IPS-NIHi7 (cell line): ENCODE measurements around the gene CSF2RB.

Source experiments
- DNase-seq: peaks from one replicate; pipeline ENCODE4 v3.0.0; 2012; ENCODE audit warnings: mixed read lengths; ENCODE audit errors: extremely low spot score

Gene CSF2RB

DNA sequence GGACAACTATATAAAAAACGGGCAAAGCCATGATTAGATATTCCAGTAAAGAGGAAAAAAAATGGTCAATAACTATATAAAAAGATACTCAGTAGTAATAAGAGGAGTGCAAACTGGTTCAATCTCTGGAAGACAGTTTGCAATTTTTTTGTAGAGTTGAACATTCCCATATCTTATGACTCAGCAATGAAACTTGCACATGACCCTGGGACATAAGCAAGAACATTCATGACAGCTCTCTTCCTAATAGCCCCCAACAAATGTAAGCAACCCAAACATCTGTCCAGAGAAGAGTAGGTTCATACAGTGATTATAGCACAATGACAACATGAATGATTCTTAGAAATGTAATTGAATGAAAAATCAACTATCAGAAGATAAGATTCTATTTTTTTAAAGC, 21.8 kb upstream of the CSF2RB start:
- no peak for DNase-seq

DNA sequence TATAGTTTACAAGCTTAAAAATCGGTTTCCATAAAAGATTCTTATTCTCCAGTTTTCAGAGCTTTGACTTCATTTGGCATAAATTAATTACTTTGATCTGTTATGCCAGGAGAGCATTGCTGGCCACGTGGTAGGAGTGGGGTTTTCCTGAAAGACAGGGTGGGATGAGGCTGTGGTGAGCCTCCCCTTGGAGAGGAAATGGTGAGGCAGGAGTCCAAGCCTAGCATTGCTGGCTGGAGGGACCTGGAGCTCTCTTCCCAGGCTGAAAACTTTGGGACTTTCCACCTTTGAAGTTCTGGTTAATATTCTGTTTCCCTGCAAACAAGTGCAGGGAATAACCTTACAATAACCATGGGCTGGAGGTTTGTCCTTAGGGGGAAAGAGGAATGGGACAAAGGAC, 21.1 kb upstream of the CSF2RB start:
- DNase-seq: no peak

DNA sequence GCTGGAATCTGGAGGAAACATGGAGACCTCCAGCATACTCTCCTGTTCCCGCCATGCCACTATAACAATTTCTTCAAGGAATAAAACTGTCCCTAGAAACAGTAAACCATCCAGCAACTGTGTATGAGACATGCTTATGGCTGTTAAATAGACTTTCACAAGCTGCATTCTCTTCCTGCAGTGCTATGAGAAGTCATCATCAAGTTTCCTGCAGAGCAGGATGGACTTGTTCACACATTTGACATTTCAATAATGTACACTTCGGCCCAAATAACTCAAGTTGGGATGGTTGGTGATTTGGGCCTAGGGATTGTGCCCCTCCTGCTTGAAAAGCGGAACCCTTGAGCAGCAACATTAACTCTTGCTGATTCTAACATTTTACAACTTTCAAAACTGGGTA, 20.2 kb upstream of the CSF2RB start:
- DNase-seq: no peak

DNA sequence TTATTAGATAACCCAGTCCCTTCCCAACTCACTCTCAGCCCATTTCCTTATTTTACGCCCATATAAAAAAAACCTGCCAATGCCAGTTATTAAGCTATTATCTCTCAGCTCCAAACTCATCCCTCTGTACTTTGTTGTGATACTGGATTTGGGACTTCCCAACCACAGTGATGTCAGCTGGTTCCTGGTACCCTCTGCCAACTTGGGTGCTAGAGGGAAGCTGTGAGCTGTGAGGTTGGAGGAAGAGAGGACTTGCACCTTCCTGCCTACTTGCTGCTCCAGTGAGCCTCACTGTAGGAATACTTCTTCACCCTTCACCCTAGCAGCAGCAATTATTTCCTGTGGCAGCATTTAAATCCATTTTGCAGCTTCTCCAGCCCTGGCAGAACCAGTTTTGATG, 19.2 kb upstream of the CSF2RB start:
- no peak for DNase-seq

DNA sequence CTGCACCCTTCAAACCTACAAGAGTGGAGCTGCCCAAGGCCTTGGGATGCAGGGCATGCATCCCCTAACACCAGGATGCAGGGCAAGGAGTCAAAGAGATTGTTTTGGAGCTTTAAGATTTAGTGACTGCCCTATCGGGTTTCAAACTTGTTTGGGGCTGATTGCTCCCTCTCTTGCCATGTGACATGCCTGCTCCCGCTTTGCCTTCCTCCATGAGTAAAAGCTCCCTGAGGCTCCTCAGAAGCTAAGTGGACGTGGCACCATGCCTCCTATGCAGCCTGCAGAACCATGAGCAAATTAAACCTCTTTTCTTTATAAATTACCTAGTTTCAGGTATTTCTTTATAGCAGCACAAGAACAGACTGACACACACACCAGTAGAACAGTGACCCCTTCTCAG, 15.8 kb upstream of the CSF2RB start:
- no peak for DNase-seq

DNA sequence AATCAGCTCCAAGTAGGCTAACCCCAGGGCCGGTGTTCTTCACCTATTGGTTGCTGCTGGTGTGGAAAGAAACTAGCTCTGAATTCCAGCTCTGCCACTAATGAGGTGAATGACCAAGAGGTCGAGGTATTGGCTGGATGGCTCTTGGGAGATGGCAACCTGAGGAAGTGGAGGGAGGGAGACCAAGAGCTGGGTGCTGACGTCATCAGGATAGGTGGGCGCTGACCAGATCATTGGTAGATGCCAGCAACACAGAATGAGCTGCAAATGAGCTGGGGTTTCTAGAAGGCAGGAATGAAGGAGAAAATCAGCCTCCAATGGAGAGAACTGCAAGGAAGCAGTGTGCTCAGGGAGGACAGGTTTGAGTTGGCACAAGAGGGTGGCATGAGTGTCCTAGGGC, 14.7 kb upstream of the CSF2RB start:
- DNase-seq: no peak

DNA sequence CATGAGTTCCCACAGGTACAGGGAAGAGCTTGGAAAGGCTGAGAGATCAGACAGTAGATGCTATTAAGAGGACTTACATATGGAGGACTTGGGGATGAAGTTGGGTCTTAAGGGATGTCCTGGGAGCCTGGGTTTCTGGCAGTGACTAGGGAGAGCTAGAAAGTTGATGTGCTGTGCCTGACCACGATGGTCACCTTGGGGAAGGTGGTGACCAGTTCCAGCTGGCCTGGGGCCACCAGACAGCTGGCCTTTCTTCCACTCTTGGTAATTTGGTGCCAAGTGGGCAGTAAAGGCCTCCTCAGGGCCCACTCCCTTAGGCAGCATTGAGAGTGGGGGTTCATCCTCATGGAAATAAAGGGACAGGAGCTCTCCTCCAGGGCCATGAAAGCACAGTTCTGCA, 13.9 kb upstream of the CSF2RB start:
- no peak for DNase-seq

DNA sequence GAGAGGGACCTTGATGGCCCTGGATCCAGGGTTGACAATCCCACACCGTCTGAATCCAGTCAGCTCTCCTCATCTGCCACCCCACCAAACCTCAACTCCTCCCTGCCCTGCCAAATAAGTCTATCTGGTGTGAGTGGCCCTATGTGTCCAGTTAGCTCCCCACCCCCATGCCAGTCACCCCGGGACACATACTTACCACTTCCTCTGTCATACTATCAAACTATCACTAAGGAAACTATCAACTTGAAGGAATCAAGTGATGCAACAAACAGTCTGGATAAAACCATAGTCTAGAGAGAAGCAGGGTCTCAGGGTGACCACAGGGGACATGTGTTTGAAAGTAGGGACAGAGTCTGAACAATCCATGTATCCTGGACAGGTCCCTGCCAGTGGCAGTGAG, 13.2 kb upstream of the CSF2RB start:
- DNase-seq: no peak

DNA sequence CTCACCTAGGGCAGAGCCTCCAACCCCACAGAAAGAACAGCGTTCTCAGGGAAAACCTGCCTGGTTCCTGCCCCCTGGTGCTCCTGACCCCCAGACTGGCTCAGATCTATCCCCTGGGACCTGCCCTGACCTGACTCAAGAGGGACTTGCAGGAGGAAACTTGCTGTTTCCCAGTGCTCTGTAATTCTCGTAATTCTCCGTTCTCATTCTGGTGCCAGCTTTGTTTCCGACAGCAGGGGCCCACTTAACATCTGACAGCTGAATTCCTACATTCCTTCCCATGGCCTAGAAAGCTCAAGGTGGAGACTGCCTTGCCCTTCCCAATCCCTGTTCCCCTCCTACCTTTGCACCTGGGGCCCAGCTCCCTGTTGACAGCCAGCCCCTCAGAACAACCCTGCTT, 12.5 kb upstream of the CSF2RB start:
- DNase-seq: peak; percentile 78

DNA sequence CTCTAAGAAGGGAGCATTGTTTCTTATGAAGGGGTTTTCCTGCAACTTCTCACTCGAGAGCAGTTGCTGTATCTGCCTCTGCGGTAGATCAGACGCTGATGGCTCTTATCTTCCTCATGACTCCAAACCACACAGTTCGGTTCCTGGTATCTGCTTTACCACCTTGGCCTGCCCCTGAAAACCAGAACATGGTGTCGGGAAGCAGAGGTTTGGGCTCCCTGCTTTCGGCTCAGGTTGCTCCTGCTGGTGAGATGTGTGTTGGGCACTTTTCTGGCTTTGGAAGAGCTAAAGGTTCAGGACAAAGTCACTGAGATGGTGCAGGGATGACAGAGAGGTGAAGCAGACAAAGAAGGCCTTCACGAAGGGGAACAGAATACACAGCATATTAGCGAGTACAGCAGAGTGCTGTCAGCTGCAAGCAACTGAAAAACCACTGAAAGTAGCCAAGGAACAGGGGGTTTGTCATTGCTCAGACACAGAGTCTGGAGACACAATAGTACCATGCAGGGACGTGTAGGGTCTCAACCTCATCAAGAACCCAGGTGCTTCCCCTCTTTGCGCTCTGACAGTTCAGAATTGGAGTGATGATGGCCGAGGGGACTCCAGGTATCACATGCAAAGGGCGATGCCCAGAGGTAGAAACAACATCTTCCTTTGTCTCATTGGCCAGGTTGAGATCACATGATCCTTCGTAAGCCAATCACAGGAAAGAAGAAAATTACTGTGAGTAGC, 11.9 kb upstream of the CSF2RB start:
- DNase-seq: no peak

DNA sequence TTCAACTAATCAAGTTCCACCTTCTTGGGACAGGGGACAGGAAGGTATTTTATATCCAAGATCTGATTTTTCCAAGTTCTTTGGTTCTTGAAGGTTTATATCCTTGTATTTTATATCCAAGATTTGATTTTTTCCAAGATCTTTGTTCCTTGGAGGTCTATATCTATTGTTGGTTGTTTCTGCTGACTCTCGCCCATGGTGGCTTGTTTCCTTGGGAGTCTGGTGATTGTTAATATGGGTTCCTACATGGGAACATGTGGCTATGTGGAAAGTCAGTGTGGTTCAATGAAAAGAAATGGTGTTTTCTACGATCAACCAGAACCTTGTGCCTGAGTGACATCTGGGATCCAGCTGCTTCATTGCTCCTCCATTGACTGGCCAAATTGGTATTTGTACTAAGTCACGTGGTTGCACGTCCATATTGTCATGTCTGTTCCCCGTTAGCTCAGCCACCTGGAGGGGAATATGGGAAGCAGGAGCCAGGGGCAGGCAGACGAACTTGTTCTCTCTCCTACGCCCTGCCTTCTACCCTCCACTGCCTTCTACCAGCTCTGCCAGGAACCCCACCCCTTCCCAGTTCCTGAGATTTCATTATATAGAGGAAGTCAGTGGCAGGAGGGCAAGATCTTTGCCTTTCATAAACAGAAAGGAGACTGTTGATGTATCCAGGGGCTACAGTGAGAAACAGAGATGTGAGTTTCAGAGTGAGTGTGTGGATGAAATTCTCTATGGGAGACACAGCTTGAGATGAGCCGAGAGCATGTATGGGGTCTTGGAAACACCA, 11.1 kb upstream of the CSF2RB start:
- DNase-seq: no peak

DNA sequence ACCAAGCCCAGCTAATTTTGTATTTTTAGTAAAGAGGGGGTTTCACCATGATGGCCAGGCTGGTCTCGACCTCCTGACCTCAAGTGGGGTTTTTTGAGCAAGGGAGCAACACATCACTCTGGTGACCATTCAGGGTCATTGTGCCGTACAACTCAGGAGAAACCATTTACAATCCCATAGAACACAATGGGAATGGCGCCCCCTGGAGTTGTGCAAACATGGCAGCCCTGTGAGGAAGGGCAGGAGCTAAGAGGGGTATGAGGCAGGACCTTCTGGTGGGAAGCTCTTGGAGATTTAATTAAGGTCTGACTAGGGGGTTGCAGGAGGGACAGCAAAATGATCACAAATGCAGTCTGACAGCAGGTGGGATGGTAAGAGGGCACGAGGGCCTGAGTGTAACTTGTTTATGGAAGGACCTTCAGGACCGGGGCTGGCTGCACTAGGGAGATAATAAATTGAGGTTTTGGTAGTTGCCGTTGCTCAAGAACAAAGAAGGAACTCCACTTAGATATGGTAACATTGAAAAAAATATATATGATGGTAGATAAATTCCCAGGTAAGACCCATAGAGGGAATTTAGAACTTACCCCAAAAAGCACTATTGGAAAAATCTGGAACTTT, 9.1 kb upstream of the CSF2RB start:
- DNase-seq: no peak

DNA sequence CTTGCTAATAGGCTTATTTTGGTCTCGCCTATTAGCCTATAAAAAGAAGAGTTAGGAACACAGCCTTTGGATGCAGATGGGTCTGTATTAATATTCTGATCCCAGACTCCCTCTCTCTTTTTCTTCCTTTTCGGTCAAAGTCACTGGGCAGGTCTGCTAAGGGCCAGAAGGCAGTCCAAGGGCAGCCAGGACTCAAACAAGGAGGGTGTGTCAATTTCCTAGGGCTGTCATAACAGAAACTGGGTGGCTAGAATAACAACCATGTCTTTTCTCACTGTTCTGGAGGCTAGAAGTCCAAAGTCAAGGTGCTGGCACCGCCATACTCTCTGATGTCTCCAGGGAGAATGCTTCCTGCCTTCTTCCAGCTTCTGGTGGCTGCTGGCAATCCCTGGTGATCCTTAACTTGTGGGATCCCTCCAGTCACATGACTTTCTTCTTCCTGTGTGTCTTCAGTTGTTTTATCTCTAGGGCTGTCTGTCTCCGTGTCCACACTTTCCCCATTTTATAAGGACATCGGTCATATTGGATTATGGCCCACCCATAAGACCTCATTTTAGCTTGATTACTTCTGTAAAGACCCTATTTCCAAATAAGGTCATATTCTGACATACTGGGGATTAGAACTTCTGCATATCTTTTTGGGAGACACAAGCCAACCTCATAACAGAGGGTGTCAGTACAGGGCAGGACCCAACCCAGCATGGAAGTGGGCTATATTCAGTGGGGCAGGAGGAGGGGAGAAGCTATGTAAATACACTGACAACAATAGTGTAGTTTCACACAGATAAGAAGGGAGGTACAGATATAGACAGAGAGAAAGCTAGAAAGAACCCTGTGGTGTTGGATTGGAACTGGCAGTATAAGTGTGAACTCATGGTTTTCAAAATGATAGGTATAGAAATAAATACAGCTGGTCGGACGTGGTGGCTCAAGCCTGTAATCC, 5.9 kb upstream of the CSF2RB start:
- no peak for DNase-seq

DNA sequence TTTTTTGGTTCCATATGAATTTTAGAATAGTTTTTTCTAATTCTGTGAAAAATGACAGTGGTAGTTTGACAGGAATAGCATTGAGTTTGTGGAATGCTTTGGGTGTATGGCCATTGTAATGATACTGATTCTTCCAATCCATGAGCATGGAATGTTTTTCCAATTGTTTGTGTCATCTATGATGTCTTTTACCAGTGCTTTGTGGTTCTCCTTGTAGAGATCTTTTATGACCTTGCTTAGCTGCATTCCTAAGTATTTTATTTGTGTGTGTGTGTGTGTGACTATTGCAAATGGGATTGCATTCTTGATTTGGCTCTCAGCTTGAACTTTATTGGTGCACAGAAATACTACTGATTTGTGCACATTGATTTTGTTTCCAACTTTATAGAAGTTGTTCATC, 3.0 kb upstream of the CSF2RB start:
- DNase-seq: no peak

DNA sequence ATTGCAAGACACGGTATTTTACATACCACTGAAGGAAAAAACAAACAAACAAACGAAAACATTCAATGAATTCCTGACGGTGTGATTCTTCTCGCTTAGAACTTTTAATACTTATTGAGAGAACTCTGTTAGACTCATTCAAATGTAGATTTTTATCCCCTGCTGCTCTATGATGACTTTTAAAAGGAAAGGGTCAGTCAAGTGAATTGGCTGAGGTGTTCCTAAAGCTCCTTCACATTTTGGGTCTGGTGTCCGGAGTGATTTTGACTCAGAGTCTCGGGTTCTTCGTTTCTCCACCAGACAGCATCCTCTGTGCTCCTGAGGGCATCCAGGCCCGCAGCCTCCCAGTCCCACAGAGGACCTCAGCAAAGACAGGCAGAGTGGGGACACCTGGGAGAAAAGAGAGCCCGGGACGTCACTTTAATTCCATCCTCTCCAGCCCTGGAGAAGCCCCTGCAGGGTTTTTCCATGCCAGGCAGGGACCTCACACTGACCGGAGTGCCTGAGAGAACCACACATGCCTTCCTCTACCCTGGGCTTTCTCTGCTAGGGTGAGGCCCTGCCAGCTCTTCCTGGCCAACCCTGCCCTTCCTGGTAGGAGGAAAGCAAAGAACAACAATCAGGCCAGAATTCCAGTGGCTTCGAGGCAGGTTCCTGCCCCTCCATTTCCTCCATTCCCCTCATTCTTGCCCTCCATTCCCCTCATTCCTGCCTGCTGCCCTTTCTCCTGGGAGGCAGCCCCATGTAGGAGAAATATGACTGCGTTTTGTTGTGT, 1.4 kb upstream of the CSF2RB start:
- peak; percentile 44 for DNase-seq

DNA sequence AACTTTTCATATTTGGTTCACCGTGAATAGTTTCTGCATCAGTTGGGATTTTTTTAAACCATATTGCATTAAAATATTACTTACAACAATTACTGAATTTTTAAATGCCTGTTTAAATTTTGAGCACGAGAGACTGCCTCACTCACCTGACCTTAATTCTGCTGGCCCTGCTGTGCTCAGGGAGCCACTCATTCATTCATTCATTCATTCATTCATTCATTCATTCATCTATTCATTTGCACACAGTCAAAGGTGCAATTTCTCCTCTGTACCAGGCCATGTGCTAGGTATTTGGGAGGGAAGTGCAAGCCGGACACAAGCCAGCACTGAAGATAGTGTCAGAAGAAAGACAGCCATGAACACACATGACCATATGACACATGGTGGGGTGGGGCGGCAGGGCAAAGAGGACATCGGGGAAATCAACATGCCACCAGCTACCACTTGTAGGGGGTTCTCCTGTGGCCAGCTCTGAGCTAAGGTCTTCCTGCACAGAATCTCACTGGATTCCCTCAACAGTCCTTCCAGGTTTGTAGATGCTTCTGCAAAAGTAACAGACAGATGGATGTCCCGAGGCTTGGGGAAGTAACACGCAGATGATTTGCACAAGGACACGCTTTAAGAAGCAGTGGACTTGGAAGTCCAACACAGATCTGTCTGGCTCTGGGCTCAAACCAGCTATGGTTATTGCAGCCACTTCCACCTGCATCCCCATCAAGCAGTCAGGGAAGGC, 568 bp upstream of the CSF2RB start:
- no peak for DNase-seq

DNA sequence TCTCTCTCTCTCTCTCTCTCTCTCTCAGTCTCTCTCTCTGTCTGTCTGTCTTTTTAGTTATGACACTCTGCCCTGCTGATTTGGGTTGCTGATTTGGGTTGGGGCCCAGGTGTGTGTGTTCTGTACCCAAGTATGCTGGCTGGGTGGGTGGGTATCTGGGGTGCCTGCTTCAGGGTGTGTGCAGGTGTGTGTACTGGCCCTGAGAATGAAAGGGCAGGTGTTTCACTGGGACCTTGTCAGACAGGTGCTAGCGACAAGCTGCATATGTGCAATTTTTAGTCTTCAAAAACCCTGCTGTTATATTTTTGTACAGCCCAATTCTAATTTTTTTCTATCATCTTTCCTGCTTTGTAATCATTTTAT, 943 bp downstream of the CSF2RB start:
- DNase-seq: no peak

DNA sequence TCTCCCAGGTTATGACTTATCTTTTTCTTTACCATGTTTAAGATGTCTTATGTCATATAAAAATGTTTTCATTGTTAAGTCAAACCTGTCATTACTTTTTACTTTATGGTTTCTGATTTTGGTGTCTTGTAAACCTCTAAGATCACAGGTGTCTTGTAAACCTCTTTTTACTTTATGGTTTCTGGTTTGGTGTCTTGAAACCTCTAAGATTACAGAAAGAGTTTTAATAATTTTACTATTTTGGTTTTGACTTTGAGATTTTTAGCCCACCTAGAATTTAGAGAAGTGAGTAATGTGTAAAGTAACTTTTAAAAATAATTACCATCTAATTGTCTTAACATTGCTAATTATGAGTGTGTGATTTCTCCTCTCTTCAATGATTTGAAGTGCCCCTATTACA, 2.6 kb downstream of the CSF2RB start:
- DNase-seq: no peak

DNA sequence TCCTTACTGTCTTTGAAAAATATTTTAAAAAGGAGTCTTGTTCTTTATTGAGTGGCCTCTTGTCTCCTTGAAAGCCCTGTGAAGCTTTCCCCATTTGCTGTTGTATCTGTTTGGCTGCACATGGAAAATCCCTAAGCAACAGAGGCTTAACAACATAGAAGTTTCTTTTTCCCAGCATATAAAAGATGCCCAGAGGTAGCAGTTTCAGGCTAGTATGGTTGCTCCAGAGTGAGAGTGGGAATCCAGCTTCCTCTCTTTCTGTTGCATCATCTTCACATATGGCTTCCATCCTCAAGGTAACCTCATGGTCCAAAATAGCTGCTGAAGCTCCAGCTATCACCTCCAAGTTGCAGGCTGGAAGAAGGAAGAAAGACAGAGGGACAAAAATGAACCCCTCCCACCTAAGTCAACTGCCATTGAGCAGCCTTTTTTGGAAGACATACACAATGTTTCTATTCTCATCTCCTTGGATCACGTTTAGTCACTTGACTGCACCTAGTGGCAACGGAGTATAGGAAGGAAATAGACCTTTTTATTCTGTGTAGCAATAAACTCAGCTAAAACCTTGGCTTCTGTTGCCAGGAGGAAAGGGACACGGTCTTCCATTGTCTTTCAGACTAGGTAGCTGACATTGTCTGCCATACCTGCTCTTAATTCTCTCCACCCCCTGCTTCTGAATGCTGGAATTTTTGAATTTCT, 5.3 kb downstream of the CSF2RB start:
- DNase-seq: no peak
